ENCODE results near the gene ANKRD29. TPM values are rescaled to one million over a fixed set of nuclear protein-coding genes. Genes with fewer than 3 reads are reported as not detected.

ANKRD29 gene
- total and polyA plus RNA-seq, 10 of the 15 experiments (the other 5 are each of a cell fraction or from before 2014, with no cell fraction given): 0.53 to 9.2 (median 1.6) TPM

DNA sequence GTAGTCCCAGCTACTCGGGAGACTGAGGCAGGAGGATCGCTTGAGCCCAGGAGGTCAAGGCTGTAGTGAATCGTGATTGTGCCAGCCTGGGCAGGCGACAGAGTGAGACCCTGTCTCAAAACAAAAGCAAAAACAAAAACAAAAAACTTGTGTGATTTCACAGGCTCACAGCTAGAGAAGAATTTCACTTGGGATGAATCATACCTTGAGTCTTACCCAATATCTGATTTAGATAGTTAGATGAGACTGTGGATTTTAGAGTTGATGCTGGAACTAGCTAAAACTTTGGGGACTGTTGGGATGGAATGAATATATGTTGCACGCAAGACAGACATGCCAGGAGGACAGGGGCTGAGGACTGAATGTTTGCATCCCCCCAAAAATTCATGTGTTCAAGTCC lies 4.4 kb downstream of the ANKRD29 start (continued):
- TF ChIP-seq CHD2 (IDR thresholded peaks at IDR 0.05; ENCODE audit: borderline replicate concordance, low read depth, low read length) (no peak), MAX (IDR thresholded peaks at IDR 0.05; ENCODE audit: low read depth, low read length) (no peak), TBL1XR1 (IDR thresholded peaks at IDR 0.05; ENCODE audit: low read depth, low read length) (no peak), CTCF (IDR thresholded peaks at IDR 0.05 in 2 of 3, conservative IDR thresholded peaks at IDR 0.05 in 1 of 3; ENCODE audit: control insufficient read depth in 2 of 3, extremely low read depth in 1 of 3, insufficient read depth in 1 of 3, low read depth in 3 of 3, low read length in 3 of 3) (no peak)

DNA sequence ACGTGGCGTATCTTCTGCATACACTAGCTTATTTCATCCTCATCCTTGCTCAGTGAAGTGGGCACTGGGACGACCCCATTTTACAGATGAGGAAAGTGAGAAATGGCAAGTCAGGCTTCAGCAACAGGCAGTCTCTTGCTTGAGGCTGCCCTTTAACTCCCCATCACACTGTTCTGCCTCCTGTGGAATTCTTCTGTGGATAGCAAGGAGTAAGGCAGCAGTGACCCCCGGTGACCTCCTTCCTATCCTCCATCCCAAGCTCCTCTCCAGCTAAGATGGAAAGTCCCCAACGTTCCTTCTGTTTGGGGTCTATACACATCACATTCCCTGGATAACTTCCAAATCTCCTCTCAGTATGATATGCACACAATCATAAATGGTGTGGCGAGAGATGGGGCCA lies 10.5 kb downstream of the ANKRD29 start:
- H3K9me3 ChIP-seq (replicated peaks; ENCODE audit: control insufficient read depth, insufficient read depth, low read length): no peaks in the 10 kb centered on the region
- no peak overlapping the region for H2AFZ ChIP-seq (ENCODE audit: control insufficient read depth, low read depth, low read length)
- no peak overlapping the region for H3K4me2 ChIP-seq (ENCODE audit: control insufficient read depth, insufficient read depth)
- ChIA-PET POLR2A (no interaction called here), CTCF (interaction anchor here (0.7 to 1.2 kb wide), 2 partner anchors 25 to 525 kb away, joined by 3 read pairs; no protein-coding TSS in a partner anchor), SMC1A (ENCODE audit: uncharacterized antibody, unreplicated experiment) (interaction anchor here (1.0 kb wide), 1 partner anchor 12 kb away, joined by 3 read pairs; no protein-coding TSS in a partner anchor), RAD21 (ENCODE audit: unreplicated experiment) (interaction anchor here (1.0 kb wide), 1 partner anchor 49 kb away, joined by 3 read pairs; no protein-coding TSS in a partner anchor)
- WGBS (ENCODE audit: insufficient coverage, insufficient replicate concordance, low lambda C conversion rate, missing lambda C conversion rate): 6% methylated on average over 6 of the region's 6 CpGs
- H3K4me1 ChIP-seq (ENCODE audit: control insufficient read depth, insufficient read depth, low read length): no peaks in the 10 kb centered on the region
- intact Hi-C loops (cut with micrococcal nuclease; ENCODE audit: unreplicated experiment) (no loop called here), in situ Hi-C loops (cut with MboI) (no loop called here)
- BruUV-seq (replicated peaks): no TSS peak
- FAIRE-seq (no peak), ATAC-seq (no peak), DNase-seq (ENCODE audit: low read depth, low spot score) (no peak)
- H3K79me2 ChIP-seq (ENCODE audit: control insufficient read depth, insufficient read depth, low read length): no peaks in the 10 kb centered on the region
- no peaks in the 10 kb centered on the region for H3K36me3 ChIP-seq (ENCODE audit: control insufficient read depth in 2 of 2, insufficient read depth in 2 of 2, low read length in 1 of 2)
- H3K27me3 ChIP-seq (replicated peaks in 1 of 2; ENCODE audit: control insufficient read depth in 2 of 2, insufficient read depth in 2 of 2, low read length in 1 of 2): no peaks in the 10 kb centered on the region; a peak in 1 of 4 replicates
- no peak overlapping the region for H3K9ac ChIP-seq (ENCODE audit: control insufficient read depth, insufficient read depth, low read length)
- H3K4me3 ChIP-seq: no peak overlapping the region
- H4K20me1 ChIP-seq (ENCODE audit: control insufficient read depth, insufficient read depth): no peaks in the 10 kb centered on the region
- H3K27ac ChIP-seq (ENCODE audit: control insufficient read depth, insufficient read depth): no peak overlapping the region
- TF ChIP-seq NR2C1 (IDR thresholded peaks at IDR 0.05): no peak
- TF ChIP-seq IRF5 (IDR thresholded peaks at IDR 0.05; ENCODE audit: borderline replicate concordance): no peak
- no peak for TF ChIP-seq POU2F2 (IDR thresholded peaks at IDR 0.05; ENCODE audit: borderline replicate concordance, low read depth, low read length)
- TF ChIP-seq EGR1 (IDR thresholded peaks at IDR 0.05; ENCODE audit: borderline replicate concordance in 1 of 2, low read depth in 2 of 2, low read length in 2 of 2): no peak
- no peak for TF ChIP-seq KLF5 (IDR thresholded peaks at IDR 0.05; ENCODE audit: partially characterized antibody)
- TF ChIP-seq TCF3 (IDR thresholded peaks at IDR 0.05; ENCODE audit: borderline replicate concordance, insufficient read depth, low read depth, low read length): no peak
- TF ChIP-seq EZH2 (IDR thresholded peaks at IDR 0.05; ENCODE audit: borderline replicate concordance, control insufficient read depth, low read depth, low read length): no peak
- no peak for TF ChIP-seq NFYB (IDR thresholded peaks at IDR 0.05; ENCODE audit: insufficient read depth, low read depth, low read length)
- no peak for TF ChIP-seq WRNIP1 (IDR thresholded peaks at IDR 0.05; ENCODE audit: borderline replicate concordance, low read depth, low read length)
- no peak for TF ChIP-seq STAT1 (conservative IDR thresholded peaks at IDR 0.05)
- no peak for TF ChIP-seq PKNOX1 (IDR thresholded peaks at IDR 0.05)
- TF ChIP-seq JUNB (IDR thresholded peaks at IDR 0.05): no peak
- no peak for TF ChIP-seq IKZF2 (IDR thresholded peaks at IDR 0.05)
- TF ChIP-seq, protein P1, sequence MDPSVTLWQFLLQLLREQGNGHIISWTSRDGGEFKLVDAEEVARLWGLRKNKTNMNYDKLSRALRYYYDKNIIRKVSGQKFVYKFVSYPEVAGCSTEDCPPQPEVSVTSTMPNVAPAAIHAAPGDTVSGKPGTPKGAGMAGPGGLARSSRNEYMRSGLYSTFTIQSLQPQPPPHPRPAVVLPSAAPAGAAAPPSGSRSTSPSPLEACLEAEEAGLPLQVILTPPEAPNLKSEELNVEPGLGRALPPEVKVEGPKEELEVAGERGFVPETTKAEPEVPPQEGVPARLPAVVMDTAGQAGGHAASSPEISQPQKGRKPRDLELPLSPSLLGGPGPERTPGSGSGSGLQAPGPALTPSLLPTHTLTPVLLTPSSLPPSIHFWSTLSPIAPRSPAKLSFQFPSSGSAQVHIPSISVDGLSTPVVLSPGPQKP (IDR thresholded peaks at IDR 0.05; ENCODE audit: low read depth, low read length): no peak
